ENCODE results near the gene CHST15.

DNA sequence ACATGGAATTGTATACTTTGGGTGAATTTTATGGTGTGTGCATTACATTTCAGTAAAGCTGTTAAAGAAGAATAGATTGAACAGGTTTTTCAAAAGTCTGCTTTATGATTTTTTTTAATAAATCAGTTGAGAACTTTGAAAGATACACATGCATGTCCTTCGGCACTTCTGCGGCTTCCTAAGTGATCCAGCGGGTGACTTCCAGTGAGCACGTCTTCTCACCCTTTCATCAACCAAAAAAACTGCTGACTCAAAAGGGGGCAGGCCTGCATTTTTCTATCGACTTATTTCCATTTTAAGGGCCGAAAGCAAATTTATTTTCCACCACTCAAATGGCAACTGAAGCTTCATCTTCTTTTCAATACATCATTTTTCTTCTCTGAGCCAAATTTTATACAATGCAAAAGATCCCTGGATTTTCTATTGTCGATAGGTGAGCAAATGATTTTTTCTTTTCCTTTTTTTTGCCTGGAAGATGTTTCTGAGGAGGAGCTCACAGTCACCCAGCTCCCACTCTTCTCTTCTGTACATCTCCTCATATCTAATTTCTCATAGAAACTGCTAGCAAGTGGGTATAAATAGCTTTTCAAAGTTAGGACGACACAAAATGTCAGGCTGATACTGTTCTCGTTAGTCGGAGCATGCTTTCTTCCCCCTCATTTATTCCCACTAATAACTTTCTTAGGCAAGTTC, 10.2 kb downstream of the CHST15 start:
- TF ChIP-seq, protein P1, sequence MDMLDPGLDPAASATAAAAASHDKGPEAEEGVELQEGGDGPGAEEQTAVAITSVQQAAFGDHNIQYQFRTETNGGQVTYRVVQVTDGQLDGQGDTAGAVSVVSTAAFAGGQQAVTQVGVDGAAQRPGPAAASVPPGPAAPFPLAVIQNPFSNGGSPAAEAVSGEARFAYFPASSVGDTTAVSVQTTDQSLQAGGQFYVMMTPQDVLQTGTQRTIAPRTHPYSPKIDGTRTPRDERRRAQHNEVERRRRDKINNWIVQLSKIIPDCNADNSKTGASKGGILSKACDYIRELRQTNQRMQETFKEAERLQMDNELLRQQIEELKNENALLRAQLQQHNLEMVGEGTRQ (IDR thresholded peaks at IDR 0.05; ENCODE audit: low read length) = no peak
- TF ChIP-seq, protein P2, sequence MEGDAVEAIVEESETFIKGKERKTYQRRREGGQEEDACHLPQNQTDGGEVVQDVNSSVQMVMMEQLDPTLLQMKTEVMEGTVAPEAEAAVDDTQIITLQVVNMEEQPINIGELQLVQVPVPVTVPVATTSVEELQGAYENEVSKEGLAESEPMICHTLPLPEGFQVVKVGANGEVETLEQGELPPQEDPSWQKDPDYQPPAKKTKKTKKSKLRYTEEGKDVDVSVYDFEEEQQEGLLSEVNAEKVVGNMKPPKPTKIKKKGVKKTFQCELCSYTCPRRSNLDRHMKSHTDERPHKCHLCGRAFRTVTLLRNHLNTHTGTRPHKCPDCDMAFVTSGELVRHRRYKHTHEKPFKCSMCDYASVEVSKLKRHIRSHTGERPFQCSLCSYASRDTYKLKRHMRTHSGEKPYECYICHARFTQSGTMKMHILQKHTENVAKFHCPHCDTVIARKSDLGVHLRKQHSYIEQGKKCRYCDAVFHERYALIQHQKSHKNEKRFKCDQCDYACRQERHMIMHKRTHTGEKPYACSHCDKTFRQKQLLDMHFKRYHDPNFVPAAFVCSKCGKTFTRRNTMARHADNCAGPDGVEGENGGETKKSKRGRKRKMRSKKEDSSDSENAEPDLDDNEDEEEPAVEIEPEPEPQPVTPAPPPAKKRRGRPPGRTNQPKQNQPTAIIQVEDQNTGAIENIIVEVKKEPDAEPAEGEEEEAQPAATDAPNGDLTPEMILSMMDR (IDR thresholded peaks at IDR 0.05; ENCODE audit: control extremely low read depth in 1 of 3, insufficient read depth in 1 of 3, low read depth in 1 of 3, low read length in 3 of 3) = no peak
